RCC 7860 (cell line): ENCODE results near the gene HDAC4.
"Not testable (repeated sequence)": the region's sequence is repeated elsewhere in the genome, so short reads cannot be mapped to it uniquely, and the experiment has no call there.

Source experiments
- DNase-seq: peaks from one replicate; pipeline ENCODE4 v3.0.0-alpha.2; 2015; ENCODE audit warnings: low spot score
- FAIRE-seq: peaks from 2 replicates; lab custom pipeline; 2012; peaks lifted over from hg19 to GRCh38; lab: Jason Lieb, UNC

The HDAC4 gene

DNA sequence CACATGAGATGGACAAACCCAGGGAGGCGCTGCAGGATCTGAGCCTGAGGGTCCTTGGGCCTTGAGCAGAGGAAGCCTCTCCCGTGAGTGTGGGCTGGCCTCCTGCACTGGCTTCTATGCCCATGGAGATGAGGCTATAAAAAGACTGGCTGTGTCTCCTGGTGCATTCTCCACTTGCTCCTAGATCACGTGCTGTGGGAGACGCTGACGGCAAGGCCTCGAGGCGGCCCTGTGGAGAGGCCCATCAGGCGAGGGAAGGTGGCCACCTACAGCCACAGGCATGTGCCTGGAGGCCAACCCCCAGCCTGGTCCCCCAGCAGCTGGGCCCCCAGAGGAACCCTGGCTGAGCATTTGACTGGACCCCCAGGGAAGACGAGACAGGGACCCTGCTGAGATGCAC, 354.0 kb downstream of the HDAC4 start:
- FAIRE-seq (no peak), DNase-seq (no peak)

- no peak for FAIRE-seq
Measured at GRCh38 chr2:239044336-239044735, 356.5 kb downstream of the HDAC4 start.

DNA sequence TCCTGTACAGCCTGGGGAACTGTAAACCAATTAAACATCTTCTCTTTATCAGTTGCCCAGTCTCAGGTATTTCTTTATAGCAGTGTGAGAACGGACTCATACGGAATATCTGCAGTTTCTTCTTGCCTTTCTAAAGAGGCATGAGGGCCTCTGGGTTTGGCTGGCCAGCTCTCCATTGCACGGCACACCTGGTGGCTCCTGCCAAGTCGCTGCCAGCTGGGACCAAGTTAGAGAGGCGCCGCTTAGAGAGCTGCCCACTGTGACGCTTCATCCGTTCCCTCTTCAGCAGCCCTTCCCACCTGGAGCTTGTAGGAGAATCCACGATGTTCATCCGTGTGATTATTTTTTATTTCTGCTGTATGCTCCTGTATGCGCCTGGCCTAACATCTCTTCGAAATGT, 357.5 kb downstream of the HDAC4 start:
- FAIRE-seq: no peak
- DNase-seq: no peak

More at GRCh38 chr2:239044336-239044735, 356.5 kb downstream of the HDAC4 start:
- DNase-seq: no peak

DNA sequence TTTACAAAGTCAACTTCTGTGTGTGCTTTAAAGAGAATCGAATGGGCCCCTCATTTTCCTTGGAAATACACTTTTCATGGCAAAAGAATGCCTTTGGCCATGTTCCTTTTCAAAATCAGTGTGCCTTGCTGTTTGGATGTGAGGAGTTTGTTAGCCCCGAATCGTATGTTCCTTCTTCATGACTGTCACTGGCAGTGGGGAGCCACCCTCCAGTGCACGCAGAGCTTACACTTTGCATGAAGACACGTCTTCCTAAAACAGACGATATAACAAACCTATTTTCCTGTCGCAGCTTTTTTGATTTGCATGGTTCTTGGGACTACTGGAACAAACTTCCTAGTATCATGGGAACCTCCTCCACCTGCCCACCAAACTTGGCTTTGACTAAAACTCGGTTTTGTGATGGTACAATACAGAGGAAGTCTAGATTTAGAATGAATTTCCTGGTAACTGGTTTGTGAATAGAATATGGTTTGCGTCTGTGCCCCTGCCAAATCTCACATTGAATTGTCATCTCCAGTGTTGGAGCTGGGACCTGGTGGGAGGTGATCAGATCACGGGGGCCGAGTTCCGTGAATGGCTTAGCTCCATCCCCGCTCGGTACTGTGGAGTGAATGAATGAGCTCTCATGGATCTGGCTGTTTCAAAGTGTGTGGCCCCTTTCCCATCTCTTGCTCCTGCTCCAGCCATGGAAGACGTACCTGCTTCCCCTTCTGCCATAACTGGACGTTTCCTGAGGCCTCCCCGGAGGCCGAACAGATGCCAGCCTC, 358.1 kb downstream of the HDAC4 start:
- no peak for DNase-seq
- no peak for FAIRE-seq

GRCh38 chr2:239042046-239042445, 358.8 kb downstream of the HDAC4 start:
- no peak for FAIRE-seq

DNA sequence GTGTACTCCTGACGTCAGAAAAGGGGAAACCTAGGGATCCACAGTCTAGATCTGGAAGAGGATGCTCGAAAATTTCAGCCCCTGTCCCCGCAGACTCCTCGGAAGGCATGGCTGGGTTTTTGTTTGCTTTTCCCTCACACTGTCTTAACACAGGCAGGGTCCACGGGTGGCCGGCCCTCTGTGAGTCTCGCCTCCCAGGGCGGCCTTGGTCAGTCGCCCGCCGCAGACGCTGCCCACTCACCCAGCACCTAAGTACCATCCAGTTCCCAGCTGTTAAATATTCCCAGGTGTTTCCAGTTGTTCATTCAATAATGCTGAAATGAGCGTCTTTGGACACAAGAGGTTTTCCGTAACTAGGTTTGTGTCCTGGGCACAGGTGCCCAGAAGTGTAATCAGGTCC, 359.8 kb downstream of the HDAC4 start:
- no peak for FAIRE-seq
- no peak for DNase-seq

More at GRCh38 chr2:239042046-239042445, 358.8 kb downstream of the HDAC4 start:
- DNase-seq: no peak

- FAIRE-seq (no peak), DNase-seq (no peak)
Measured at GRCh38 chr2:239040152-239040761, 360.6 kb downstream of the HDAC4 start.

- DNase-seq (no peak), FAIRE-seq (no peak)
Measured at GRCh38 chr2:239039479-239039861, 361.4 kb downstream of the HDAC4 start.

GRCh38 chr2:239038773-239039478, 361.9 kb downstream of the HDAC4 start:
- DNase-seq (no peak), FAIRE-seq (no peak)

DNA sequence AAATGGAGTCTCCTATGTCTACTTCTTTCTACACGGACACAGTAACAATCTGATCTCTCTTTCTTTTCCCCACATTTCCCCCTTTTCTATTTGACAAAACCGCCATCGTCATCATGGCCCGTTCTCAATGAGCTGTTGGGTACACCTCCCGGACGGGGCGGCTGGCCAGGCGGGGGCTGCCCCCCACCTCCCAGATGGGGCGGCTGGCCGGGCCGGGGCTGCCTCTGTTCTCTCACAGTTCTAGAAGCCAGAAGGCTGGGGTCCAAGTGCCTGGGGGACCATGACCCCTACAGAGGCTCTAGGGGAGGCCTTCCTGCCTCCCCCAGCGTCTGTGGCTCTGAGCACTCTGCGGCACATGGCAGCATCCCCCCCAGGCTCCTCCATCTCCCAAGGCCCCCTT, 362.5 kb downstream of the HDAC4 start:
- DNase-seq, FAIRE-seq: not testable (repeated sequence)

- no peak for FAIRE-seq
Measured at GRCh38 chr2:239037559-239037910, 363.3 kb downstream of the HDAC4 start.

GRCh38 chr2:239036819-239037558, 363.8 kb downstream of the HDAC4 start:
- DNase-seq (no peak), FAIRE-seq (no peak)

More at GRCh38 chr2:239037559-239037910, 363.3 kb downstream of the HDAC4 start:
- no peak for DNase-seq

DNA sequence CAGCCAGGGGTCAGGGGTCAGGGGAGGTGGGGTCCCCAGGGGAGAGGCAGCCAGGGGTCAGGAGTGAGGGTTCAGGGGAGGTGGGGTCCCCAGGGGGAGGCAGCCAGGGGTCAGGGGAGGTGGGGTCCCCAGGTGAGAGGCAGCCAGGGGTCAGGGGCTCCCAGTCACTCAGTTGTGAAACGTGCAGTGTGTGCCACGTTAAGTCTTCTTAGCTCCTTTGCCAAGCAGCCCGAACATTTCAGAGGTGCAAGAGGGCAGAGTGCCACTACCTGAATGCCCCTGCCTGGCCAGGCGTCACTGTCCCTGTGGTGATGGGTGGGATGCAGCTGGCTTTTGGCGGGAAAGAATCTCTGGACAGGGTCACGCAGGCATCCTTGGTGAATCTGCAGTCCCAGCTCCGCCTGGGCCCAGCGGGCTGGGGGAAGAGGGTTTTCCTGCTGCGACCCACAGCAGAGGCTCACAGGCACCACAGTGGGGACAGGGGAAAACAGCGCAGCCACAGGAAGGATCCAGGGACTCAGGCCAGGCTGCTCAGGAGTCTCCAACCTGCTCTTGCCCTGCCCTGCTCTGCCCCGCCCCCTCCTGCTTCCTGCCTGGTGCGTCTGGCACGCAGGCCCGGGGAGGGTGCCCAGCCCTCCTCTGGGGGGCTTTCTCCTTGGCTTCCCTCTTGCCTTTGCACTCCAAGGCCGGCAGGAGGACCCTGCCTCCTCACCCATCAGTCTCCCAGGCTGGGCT, 364.7 kb downstream of the HDAC4 start:
- no peak for FAIRE-seq
- no peak for DNase-seq

DNA sequence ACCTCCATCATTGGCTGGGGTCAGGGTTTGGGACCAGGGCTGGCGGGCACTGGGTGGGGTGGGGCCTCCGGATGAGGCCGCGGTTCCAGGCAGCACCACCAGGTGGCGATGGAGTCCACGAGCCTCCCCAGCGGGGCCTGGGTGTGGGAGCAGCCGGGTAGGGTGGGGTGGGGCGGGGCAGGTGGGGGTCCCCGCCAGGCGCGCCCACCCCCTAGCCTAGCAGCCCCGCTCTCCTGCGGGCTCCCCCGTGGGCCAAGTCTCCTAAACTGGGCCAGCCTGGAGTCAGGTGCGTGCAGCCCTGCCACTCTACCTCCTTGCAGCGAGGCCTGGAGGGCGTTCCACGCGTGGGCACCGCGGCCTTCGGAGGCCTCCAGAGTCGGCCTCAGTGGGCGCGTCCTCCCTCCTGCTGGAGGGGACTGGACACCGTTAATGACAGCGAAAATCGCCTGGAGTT, 365.4 kb downstream of the HDAC4 start:
- no peak for DNase-seq

DNA sequence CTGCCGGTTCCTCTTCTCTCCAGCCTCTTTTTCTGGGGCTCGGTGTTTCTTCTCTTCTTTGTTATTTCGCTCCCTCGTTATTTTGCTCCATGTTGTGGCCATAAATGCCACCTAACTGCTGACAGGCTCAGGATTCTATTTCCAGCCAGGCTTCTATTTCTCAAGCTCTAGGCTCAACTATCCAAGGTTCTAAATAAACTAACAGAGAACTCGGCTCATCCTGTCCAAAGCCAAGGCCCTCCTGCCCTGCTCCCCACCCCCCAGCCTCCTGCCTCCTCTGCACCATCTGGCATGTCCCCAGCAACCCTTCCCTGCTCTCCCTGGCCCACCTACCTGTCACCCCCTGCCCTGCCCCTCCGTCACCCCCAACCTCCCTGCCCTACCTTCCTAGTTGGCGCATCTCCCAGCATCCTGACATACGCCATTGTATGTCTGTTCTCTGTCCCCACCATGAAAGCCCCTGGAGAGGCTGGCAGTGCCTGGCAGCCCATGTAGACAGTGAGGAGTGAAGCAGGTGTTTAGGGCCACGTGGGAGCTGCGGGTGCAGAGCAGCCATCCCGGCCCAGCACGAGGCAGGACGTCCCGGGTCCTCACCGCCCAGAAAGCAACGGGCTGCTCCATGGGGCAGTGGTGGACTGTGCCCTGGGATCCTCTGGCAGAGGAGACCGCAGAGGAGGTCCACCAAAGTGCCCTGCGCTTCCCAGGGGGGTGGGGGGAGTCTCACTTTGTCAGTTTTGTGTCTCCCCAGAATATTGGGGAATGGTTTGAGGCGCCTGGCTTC, 366.1 kb downstream of the HDAC4 start:
- FAIRE-seq (no peak), DNase-seq (no peak)

More for the DNA sequence above, 365.4 kb downstream of the HDAC4 start:
- FAIRE-seq: no peak

GRCh38 chr2:239033801-239034560, 366.8 kb downstream of the HDAC4 start:
- FAIRE-seq: no peak

GRCh38 chr2:239029958-239030357, 370.9 kb downstream of the HDAC4 start:
- FAIRE-seq: no peak
- DNase-seq: no peak

More at GRCh38 chr2:239033801-239034560, 366.8 kb downstream of the HDAC4 start:
- DNase-seq: no peak

- DNase-seq (no peak), FAIRE-seq (no peak)
Measured at GRCh38 chr2:239028253-239028619, 372.6 kb downstream of the HDAC4 start.
